OCI-LY3 (cell line): ENCODE measurements around the gene ERMN.

Source experiments
- CTCF ChIP-seq: fragments of 200-600, 300-600 bp; sonication (generic); IDR thresholded peaks from 2 replicates; pipeline ENCODE4 v1.5.1; 2014; ENCODE audit warnings: antibody characterized with exemption, low read length, low read depth
- EZH2phosphoT487 ChIP-seq: fragments of 200-600 bp; shearing (Covaris generic); IDR thresholded peaks from 2 replicates; pipeline ENCODE4 v1.6.1; 2018; ENCODE audit warnings: antibody characterized with exemption, mixed run types, low read depth

DNA sequence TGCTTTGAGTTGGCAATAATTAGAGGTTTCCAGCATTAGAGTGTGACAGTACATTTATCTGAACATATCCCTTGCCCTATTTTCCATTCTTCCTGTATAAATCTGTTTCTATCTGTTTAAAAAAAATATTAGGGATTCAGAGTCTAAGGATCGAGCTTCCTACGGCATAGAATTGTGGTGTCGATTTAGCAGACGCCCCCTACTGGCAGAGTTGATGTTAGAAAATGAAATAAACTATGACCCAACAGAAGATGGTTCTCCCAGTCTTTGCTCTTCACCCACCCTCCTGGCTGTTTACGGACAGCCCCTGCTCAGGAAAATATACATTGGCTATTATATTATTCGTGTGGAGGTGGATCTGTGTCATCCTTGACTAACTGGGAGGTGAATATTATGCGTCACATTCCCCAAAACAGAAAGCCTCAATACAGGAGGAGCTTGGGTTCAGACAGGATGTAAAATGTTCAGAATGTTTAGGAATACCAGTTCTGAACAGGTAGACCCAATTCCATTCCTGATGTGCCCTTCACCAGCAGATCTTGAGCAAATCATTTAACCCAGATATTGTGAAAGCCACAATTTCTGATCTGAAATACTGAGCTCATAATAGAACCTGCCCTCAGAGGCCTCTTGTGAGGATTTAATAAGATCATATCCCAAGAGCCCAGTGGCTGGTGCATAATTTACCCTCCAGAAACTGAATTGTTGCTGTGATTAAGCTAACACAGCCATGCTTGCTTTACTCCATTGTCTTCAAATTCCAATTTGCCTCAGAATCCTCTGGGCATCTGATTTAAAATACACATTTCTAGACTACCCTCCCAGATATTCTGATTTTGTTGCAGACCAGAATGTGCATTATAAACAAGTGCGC is 10.8 kb upstream of the ERMN start:
- peak; percentile 88 for TF ChIP-seq CTCF
- TF ChIP-seq EZH2phosphoT487: no peak
